ENCODE data around the gene OR5AU1. TPM values are rescaled to one million over a fixed set of nuclear protein-coding genes. Genes with fewer than 3 reads are reported as not detected.
A peak's percentile ranks its signal among the peaks of the same experiment; 100 is the strongest.

The OR5AU1 gene
- total RNA-seq, 1 experiment from 2014 or later, result not detected

DNA sequence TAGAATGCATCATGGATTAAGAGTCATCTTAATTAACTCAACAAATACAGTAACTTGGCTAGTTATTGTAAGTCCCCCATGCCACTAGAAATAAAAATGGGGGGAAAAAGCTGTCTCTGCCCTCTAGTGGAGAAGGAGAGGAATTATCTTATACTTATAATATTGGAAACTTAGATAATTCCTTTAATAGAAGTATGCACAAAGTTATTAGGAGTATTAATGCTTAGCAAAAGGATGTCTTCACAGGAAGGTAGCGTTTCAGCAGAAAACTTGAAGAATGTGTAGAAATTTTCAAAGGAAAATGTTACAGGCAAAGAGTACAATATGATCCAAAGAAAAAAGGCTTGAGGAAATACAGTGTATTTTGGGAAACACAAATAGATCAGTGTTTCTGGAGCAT lies 19.8 kb downstream of the OR5AU1 start:
- Histone ChIP-seq H3T11ph (ENCODE audit: low read length) (no peak overlapping the region), H2BK5ac (ENCODE audit: insufficient read length, low read length) (no peak overlapping the region), H3K79me2 (ENCODE audit: insufficient read depth, low read length) (no peaks in the 10 kb centered on the region), H3K27me3 (ENCODE audit: insufficient read depth, low read length) (no peaks in the 10 kb centered on the region), H2AK5ac (ENCODE audit: insufficient read length, low read length) (no peak overlapping the region), H2BK120ac (ENCODE audit: low read depth, low read length, poor library complexity, severe bottlenecking) (no peak overlapping the region), H4K20me1 (ENCODE audit: control insufficient read depth, insufficient read depth, insufficient read length) (no peaks in the 10 kb centered on the region), H3K4me2 (ENCODE audit: insufficient read depth, insufficient read length, low read length) (no peak overlapping the region), H3K23me2 (ENCODE audit: insufficient read length, low read depth, low read length, poor library complexity, severe bottlenecking) (no peaks in the 10 kb centered on the region), H2BK15ac (ENCODE audit: low read depth, low read length) (no peak overlapping the region), H4K91ac (ENCODE audit: insufficient read length, low read depth, low read length) (no peak overlapping the region), H3K27ac (ENCODE audit: insufficient read length, low read depth, low read length) (no peak overlapping the region), H3K9me3 (ENCODE audit: control insufficient read depth, low read depth, low read length) (no peaks in the 10 kb centered on the region), H3K79me1 (ENCODE audit: insufficient read depth, low read depth, low read length, poor library complexity, severe bottlenecking) (no peaks in the 10 kb centered on the region), H2BK20ac (ENCODE audit: low read depth, low read length, poor library complexity, severe bottlenecking) (no peak overlapping the region), H4K5ac (ENCODE audit: insufficient read length, low read depth, low read length) (no peak overlapping the region), H4K8ac (replicated peaks; ENCODE audit: insufficient read length, low read depth, low read length) (no peak overlapping the region), H3K4ac (ENCODE audit: low read depth, low read length) (no peak overlapping the region), H2BK12ac (ENCODE audit: insufficient read length, low read depth, low read length) (no peak overlapping the region), H2AFZ (ENCODE audit: low read length) (no peak overlapping the region), H3K18ac (ENCODE audit: insufficient read length, low read depth, low read length) (no peak overlapping the region), H3K14ac (ENCODE audit: insufficient read depth, low read length) (no peak overlapping the region), H3K23ac (ENCODE audit: insufficient read length, low read depth, low read length) (no peak overlapping the region), H3K56ac (ENCODE audit: insufficient read length, low read depth, low read length) (no peak overlapping the region), H3K4me1 (ENCODE audit: insufficient read depth, low read length) (no peaks in the 10 kb centered on the region), H3K9ac (ENCODE audit: extremely low read depth, insufficient read length, low read length) (no peak overlapping the region)
- no peaks in the 10 kb centered on the region for H3K27me3 Mint-ChIP-seq (ENCODE audit: low read depth)
- DNase-seq, result no peak
- peaks cover 16 to 20% of the 10 kb centered on the region in 2 experiments for H3K4me1 Mint-ChIP-seq
- peaks cover 0 to 4% (median 1%) of the 10 kb centered on the region in 3 experiments; a peak in 2 of 7 replicates for H3K36me3 Mint-ChIP-seq (ENCODE audit: insufficient read depth in 1 of 3, low read depth in 3 of 3)
- H3K9me3 Mint-ChIP-seq, result peaks cover 7 to 8% of the 10 kb centered on the region in 2 experiments; a peak in 3 of 5 replicates
- WGBS (ENCODE audit: extremely low coverage, insufficient read length, low lambda C conversion rate), result no CpG with 5 or more reads among the region's 1 CpG
- TF ChIP-seq, protein P1, sequence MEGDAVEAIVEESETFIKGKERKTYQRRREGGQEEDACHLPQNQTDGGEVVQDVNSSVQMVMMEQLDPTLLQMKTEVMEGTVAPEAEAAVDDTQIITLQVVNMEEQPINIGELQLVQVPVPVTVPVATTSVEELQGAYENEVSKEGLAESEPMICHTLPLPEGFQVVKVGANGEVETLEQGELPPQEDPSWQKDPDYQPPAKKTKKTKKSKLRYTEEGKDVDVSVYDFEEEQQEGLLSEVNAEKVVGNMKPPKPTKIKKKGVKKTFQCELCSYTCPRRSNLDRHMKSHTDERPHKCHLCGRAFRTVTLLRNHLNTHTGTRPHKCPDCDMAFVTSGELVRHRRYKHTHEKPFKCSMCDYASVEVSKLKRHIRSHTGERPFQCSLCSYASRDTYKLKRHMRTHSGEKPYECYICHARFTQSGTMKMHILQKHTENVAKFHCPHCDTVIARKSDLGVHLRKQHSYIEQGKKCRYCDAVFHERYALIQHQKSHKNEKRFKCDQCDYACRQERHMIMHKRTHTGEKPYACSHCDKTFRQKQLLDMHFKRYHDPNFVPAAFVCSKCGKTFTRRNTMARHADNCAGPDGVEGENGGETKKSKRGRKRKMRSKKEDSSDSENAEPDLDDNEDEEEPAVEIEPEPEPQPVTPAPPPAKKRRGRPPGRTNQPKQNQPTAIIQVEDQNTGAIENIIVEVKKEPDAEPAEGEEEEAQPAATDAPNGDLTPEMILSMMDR (conservative IDR thresholded peaks at IDR 0.05), result peak; percentile 82
- H3K27ac Mint-ChIP-seq, result no peak overlapping the region
- H3K4me3 Mint-ChIP-seq, result no peak overlapping the region

All from H9 (cell line).